ENCODE results near the gene GH2. TPM values are rescaled to one million over a fixed set of nuclear protein-coding genes. Genes with fewer than 3 reads are reported as not detected.
"Not testable (repeated sequence)": the region's sequence is repeated elsewhere in the genome, so short reads cannot be mapped to it uniquely, and the experiment has no call there.

GH2 gene
- total RNA-seq, 1 experiment from 2014 or later: not detected

GRCh38 chr17:63859257-63859656, 22.5 kb downstream of the GH2 start:
- POLR2A ChIA-PET (ENCODE audit: unreplicated experiment): no interaction called here
- H3F3A ChIP-seq (ENCODE audit: low read length, unreplicated experiment): no peaks in the 10 kb centered on the region
- no peak overlapping the region for H3K4me2 ChIP-seq (ENCODE audit: low read length)
- CTCF ChIA-PET: interaction anchor here (0.8 kb wide), 1 partner anchor 10 kb away, joined by 7 read pairs; no protein-coding TSS in a partner anchor
- no peak overlapping the region for H3K9ac ChIP-seq (ENCODE audit: low read length)
- no peak overlapping the region for H2AFZ ChIP-seq (ENCODE audit: low read length)
- H3K79me2 ChIP-seq (ENCODE audit: low read length): no peaks in the 10 kb centered on the region
- H3K36me3 ChIP-seq (ENCODE audit: low read depth, low read length): no peaks in the 10 kb centered on the region
- H3K4me1 ChIP-seq (ENCODE audit: insufficient read depth, low read length): no peaks in the 10 kb centered on the region
- peak; percentile 42; the same call in 1 of the 2 replicates for ATAC-seq
- H4K20me1 ChIP-seq (ENCODE audit: low read length): no peaks in the 10 kb centered on the region
- peak; percentile 18 for DNase-seq
- H3K27me3 ChIP-seq (ENCODE audit: low read length): peaks cover 8% of the 10 kb centered on the region; the same call in 1 of the 2 replicates
- H3K9me3 ChIP-seq (ENCODE audit: low read length): no peaks in the 10 kb centered on the region
- H3K9me2 ChIP-seq (replicated peaks; ENCODE audit: low read length): no peaks in the 10 kb centered on the region
- no peak overlapping the region for H3K27ac ChIP-seq (ENCODE audit: low read length)
- intact Hi-C loops (cut with micrococcal nuclease): no loop called here
- no TSS peak for BruUV-seq (replicated peaks)
- TF ChIP-seq CTCF (conservative IDR thresholded peaks at IDR 0.05; ENCODE audit: low read depth, low read length): no peak
- TF ChIP-seq EZH2 (IDR thresholded peaks at IDR 0.05; ENCODE audit: low read length, unreplicated experiment): no peak
- TF ChIP-seq EZH2phosphoT487 (IDR thresholded peaks at IDR 0.05; ENCODE audit: borderline replicate concordance, low read length): no peak
- H3K4me3 ChIP-seq (ENCODE audit: low read length): no peak overlapping the region

GRCh38 chr17:63856425-63856824, 25.3 kb downstream of the GH2 start:
- H3K79me2 ChIP-seq (ENCODE audit: low read length); intact Hi-C loops (cut with micrococcal nuclease); H3K36me3 ChIP-seq (ENCODE audit: low read depth, low read length); H3K27ac ChIP-seq (ENCODE audit: low read length); H2AFZ ChIP-seq (ENCODE audit: low read length); POLR2A ChIA-PET (ENCODE audit: unreplicated experiment); H4K20me1 ChIP-seq (ENCODE audit: low read length); H3K27me3 ChIP-seq (ENCODE audit: low read length); H3K9ac ChIP-seq (ENCODE audit: low read length); H3K4me3 ChIP-seq (ENCODE audit: low read length); H3F3A ChIP-seq (ENCODE audit: low read length, unreplicated experiment); DNase-seq; ATAC-seq; H3K4me1 ChIP-seq (ENCODE audit: insufficient read depth, low read length); H3K9me3 ChIP-seq (ENCODE audit: low read length); BruUV-seq (replicated peaks); H3K4me2 ChIP-seq (ENCODE audit: low read length); H3K9me2 ChIP-seq (replicated peaks; ENCODE audit: low read length): not testable (repeated sequence)
- CTCF ChIA-PET: interaction anchor here (0.7 kb wide), 1 partner anchor 8 kb away, joined by 4 read pairs; no protein-coding TSS in a partner anchor

- no peak overlapping the region for H3K4me3 ChIP-seq (ENCODE audit: low read length)
- intact Hi-C loops (cut with micrococcal nuclease): no loop called here
- H3K9ac ChIP-seq (ENCODE audit: low read length): no peak overlapping the region
- no peak overlapping the region for H2AFZ ChIP-seq (ENCODE audit: low read length)
- H3K4me2 ChIP-seq (ENCODE audit: low read length): no peak overlapping the region
- ChIA-PET CTCF (no interaction called here), POLR2A (ENCODE audit: unreplicated experiment) (no interaction called here)
- DNase-seq: no peak
- H3K4me1 ChIP-seq (ENCODE audit: insufficient read depth, low read length): no peaks in the 10 kb centered on the region
- no peak for ATAC-seq
- H3K36me3 ChIP-seq (ENCODE audit: low read depth, low read length): no peaks in the 10 kb centered on the region
- H3K79me2 ChIP-seq (ENCODE audit: low read length): no peaks in the 10 kb centered on the region
- no peak for TF ChIP-seq CTCF (conservative IDR thresholded peaks at IDR 0.05; ENCODE audit: low read depth, low read length)
- no peak for TF ChIP-seq EZH2 (IDR thresholded peaks at IDR 0.05; ENCODE audit: low read length, unreplicated experiment)
- TF ChIP-seq EZH2phosphoT487 (IDR thresholded peaks at IDR 0.05; ENCODE audit: borderline replicate concordance, low read length): no peak
- no peak overlapping the region for H3K27ac ChIP-seq (ENCODE audit: low read length)
- no TSS peak for BruUV-seq (replicated peaks)
- peaks cover 6% of the 10 kb centered on the region; the same call in 1 of the 2 replicates for H3K27me3 ChIP-seq (ENCODE audit: low read length)
- H4K20me1 ChIP-seq (ENCODE audit: low read length): no peaks in the 10 kb centered on the region
- H3K9me3 ChIP-seq (ENCODE audit: low read length): no peaks in the 10 kb centered on the region
- no peaks in the 10 kb centered on the region for H3F3A ChIP-seq (ENCODE audit: low read length, unreplicated experiment)
- no peaks in the 10 kb centered on the region for H3K9me2 ChIP-seq (replicated peaks; ENCODE audit: low read length)
Observed at GRCh38 chr17:63855185-63855584, 26.6 kb downstream of the GH2 start.
